ENCODE data around the gene NASP. TPM values are rescaled to one million over a fixed set of nuclear protein-coding genes. Genes with fewer than 3 reads are reported as not detected.
"Not testable (repeated sequence)": the region's sequence is repeated elsewhere in the genome, so short reads cannot be mapped to it uniquely, and the experiment has no call there.

The NASP gene
- total RNA-seq, 1 experiment from 2014 or later: 437 TPM

GRCh38 chr1:45585496-45586075 is 1.7 kb downstream of the NASP start:
- Histone ChIP-seq H3K4me1 (peaks cover 5% of the 10 kb centered on the region; the same call in 1 of the 2 replicates), H3K27me3 (no peaks in the 10 kb centered on the region), H3K9me3 (replicated peaks) (no peaks in the 10 kb centered on the region), H3K4me3 (peak overlapping the region; percentile 100), H3K36me3 (peaks cover 29% of the 10 kb centered on the region), H3K27ac (no peak overlapping the region)
- no peak for DNase-seq

DNA sequence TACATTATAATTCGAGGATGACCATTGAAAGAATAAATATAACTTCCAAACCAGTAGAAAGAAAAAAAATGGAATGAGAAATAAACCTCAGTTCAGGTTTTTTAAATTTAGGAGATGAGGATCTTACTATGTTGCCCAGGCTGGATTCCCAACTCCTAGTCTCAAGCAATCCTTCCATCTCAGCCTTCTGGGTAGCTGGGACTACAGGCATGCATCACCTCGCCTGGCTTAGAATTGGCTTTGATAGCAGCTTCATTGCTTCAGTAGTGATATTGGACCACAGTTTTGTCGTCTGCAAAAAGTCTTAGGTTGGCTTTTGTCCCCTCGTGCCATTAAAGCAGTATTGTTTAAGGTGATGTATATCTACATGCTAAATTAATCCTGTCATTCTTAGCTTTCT is 2.9 kb downstream of the NASP start:
- Histone ChIP-seq H3K4me3 (no peak overlapping the region), H3K4me1 (peaks cover 5% of the 10 kb centered on the region; the same call in 1 of the 2 replicates), H3K36me3 (peaks cover 40% of the 10 kb centered on the region), H3K9me3 (replicated peaks) (no peaks in the 10 kb centered on the region), H3K27me3 (no peaks in the 10 kb centered on the region), H3K27ac (no peak overlapping the region)
- no peak for DNase-seq

DNA sequence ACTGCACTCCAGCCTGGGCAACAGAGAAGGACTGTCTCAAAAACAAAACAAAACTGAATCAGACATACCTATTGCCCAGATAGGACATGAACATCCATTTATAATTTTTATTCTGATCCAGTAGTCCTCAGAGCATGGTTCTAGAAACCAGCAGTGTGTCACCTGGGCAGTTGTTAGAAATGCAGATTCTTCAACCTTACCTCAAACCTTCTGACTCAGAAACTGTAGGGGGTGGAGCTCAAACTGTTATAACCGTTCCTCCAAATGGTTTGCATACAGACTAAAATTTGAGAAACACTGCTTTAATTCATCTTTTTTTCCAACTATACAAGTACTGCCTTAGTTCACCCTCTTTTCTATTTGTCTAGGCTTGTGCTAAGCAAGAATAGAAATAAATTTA is 6.0 kb downstream of the NASP start:
- Histone ChIP-seq H3K27me3 (no peaks in the 10 kb centered on the region), H3K9me3 (replicated peaks) (no peaks in the 10 kb centered on the region), H3K36me3 (peaks cover 66% of the 10 kb centered on the region), H3K4me3 (no peak overlapping the region), H3K4me1 (peaks cover 5% of the 10 kb centered on the region; the same call in 1 of the 2 replicates), H3K27ac (no peak overlapping the region)
- no peak for DNase-seq

DNA sequence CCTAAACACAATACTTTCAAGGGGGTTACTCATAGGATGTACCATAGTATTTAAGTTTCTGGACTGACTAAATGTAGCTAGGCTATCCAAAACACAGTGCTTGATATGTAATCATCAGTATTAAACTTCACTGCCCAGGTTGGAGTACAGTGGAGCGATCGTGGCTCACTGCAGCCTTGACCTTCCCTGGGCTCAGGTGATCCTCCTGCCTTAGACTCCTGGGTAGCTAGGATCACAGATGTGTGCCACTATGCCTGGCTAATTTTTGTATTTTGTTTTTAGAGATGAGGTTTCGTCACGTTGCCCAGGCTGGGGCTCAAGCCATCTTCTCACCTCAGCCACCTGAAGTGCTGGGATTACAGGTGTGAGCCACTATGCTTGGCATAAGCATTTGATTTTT is 10.6 kb downstream of the NASP start:
- Histone ChIP-seq H3K9me3 (replicated peaks) (no peaks in the 10 kb centered on the region), H3K4me3 (no peak overlapping the region), H3K4me1 (no peaks in the 10 kb centered on the region), H3K36me3 (peaks cover 79% of the 10 kb centered on the region), H3K27ac (no peak overlapping the region), H3K27me3 (no peaks in the 10 kb centered on the region)
- no peak for DNase-seq

GRCh38 chr1:45596765-45597164 is 12.9 kb downstream of the NASP start:
- not testable (repeated sequence) for H3K4me3 ChIP-seq; H3K27me3 ChIP-seq; H3K4me1 ChIP-seq; H3K27ac ChIP-seq; DNase-seq; H3K9me3 ChIP-seq (replicated peaks)
- H3K36me3 ChIP-seq: peaks cover 74% of the 10 kb centered on the region

DNA sequence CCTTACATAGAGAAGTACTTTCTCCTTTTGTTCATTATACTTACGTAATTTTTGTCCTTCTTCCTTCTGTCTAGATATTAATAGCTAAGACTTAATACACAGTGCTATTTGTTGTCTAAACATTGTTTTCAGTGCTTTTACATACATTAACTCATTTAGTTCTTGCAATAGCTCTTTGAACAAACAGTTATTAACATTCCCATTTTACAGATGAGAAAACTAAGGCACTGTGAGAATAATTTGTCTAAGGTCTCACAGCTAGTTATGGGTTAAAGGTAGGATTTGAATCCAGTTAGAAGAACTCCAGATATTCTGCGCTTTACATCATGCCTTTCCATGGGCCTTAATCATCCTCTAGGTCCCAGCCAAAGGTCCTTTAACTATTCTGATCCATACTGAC is 20.4 kb downstream of the NASP start:
- Histone ChIP-seq H3K27me3 (no peaks in the 10 kb centered on the region), H3K4me3 (no peak overlapping the region), H3K4me1 (peaks cover 9% of the 10 kb centered on the region), H3K36me3 (peaks cover 82% of the 10 kb centered on the region), H3K9me3 (replicated peaks) (no peaks in the 10 kb centered on the region), H3K27ac (no peak overlapping the region)
- DNase-seq: no peak

- peaks cover 88% of the 10 kb centered on the region for H3K36me3 ChIP-seq
- DNase-seq: no peak
- no peaks in the 10 kb centered on the region for H3K27me3 ChIP-seq
- no peaks in the 10 kb centered on the region for H3K9me3 ChIP-seq (replicated peaks)
- no peak overlapping the region for H3K4me3 ChIP-seq
- peaks cover 1% of the 10 kb centered on the region; the same call in 1 of the 2 replicates for H3K4me1 ChIP-seq
- no peak overlapping the region for H3K27ac ChIP-seq
Measured at GRCh38 chr1:45607404-45608074, 23.7 kb downstream of the NASP start.

DNA sequence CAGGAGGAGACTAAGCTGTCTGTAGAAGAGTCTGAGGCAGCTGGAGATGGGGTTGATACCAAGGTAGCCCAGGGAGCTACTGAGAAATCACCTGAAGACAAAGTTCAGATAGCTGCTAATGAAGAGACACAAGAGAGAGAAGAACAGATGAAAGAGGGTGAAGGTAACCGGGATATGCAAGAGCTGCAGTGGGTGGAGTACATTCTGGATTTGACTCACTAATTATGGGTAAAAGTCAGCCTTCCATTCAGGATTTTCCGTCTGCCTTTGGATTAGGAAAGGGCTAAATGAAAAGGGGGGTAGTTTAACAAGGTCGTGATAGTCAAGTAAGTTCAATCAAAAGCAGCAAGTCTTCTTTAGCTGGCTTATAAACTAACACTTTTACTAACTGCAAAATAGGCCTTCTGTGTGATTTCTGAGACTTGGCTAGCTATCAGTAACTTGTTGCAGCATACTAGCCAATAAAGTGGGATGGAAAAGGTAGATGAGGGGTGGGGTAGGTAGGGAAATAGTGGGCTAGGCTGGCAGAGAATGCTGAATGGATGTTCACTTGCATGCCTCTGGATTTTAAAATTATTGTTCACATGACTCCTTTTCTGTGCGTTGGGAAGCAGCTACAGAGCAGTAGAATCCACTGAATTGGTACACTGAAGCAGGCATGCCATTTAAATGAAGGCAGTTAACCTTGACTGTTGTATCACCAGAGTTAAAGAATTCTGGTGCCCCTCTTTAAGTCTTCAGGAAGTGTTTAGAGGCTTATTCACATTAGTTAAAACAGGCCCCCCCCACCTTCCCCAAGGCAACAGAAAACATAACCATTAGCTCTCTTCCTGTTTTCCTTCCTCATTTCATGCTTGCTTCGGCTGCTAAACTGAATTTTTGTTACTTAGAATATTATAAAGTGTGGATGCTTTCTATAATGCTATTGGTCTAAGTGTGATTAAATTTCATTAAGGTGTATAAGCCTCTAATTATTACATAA is 24.6 kb downstream of the NASP start:
- Histone ChIP-seq H3K36me3 (peaks cover 89% of the 10 kb centered on the region), H3K9me3 (replicated peaks) (no peaks in the 10 kb centered on the region), H3K27ac (no peak overlapping the region), H3K27me3 (no peaks in the 10 kb centered on the region), H3K4me3 (no peak overlapping the region), H3K4me1 (no peaks in the 10 kb centered on the region)
- no peak for DNase-seq

DNA sequence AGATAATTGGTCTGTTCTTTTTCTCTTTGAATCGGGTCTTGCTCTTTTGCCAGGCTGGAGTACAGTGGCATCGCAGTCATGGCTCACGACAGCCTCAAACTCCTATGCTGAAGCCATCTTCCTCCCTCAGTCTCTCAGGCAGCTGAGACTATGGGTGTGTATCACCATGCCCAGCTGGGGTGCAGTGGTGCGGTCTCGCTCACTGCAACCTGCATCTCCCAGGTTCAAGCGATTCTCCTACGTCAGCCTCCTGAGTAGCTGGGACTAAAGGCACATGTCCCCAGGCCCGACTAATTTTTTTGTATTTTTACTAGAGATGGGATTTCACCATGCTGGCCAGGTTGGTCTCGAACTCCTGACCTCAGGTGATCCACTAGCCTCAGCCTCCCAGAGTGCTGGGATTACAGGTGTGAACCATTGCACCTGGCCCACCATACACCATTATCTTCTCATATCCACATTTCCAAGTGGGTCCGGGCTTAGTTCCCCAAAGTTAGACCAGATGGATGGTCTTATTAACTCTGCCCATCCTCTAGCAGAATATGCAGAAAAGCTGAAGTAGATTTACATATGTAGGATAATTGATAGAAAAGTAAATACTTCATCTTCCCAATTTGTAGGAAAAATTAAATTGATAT is 26.9 kb downstream of the NASP start:
- peaks cover 91% of the 10 kb centered on the region for H3K36me3 ChIP-seq
- DNase-seq: no peak
- no peaks in the 10 kb centered on the region for H3K9me3 ChIP-seq (replicated peaks)
- H3K4me1 ChIP-seq: no peaks in the 10 kb centered on the region
- H3K27me3 ChIP-seq: no peaks in the 10 kb centered on the region
- H3K4me3 ChIP-seq: no peak overlapping the region
- H3K27ac ChIP-seq: no peak overlapping the region

DNA sequence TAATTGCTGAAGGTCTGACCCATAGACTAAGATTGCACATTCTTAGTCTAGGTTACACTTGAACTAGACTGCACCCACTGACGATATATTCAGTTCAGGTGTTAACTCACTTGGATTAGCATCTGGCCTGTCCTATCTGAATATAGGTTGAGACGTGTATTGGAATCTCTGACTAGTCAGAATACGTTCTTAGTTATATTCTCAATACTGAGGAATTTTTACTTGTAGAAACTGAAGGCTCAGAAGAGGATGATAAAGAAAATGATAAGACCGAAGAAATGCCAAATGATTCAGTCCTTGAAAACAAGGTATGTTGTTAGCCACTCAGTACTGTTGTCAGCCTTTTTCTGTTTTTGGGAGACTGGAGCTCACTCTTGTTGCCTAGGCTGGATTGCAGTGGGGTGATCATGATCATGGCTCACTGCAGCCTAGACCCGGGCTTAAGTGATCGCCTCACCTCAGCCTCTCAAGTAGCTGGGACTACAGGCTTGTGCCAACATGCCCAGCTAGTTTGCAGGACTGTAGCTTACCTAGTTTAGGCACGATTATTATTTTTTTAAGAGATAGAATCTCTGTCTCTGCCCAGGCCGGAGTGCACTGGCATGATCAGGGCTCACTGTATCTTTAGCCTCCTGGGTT is 29.2 kb downstream of the NASP start:
- H3K36me3 ChIP-seq: peaks cover 93% of the 10 kb centered on the region
- DNase-seq: no peak
- no peak overlapping the region for H3K4me3 ChIP-seq
- no peaks in the 10 kb centered on the region for H3K27me3 ChIP-seq
- H3K27ac ChIP-seq: no peak overlapping the region
- H3K4me1 ChIP-seq: no peaks in the 10 kb centered on the region
- H3K9me3 ChIP-seq (replicated peaks): no peaks in the 10 kb centered on the region

DNA sequence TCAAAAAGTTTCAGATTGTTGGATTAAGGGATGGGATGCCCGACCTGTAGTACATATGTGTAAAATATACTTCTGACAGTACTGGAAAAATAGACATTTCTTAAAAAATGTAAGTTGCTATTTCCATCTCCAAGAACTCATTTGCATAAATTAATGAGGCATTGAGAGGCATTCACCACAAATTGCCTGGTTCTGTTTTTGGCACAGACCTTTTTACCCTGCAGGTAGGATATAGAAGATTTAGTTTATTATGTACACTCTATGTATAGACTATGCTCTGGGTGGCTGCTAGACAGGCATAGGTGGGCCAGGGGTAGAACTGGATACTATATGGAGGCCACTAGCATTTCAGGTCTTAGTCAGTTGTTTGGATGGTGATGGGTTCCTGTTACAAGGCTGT is 32.0 kb downstream of the NASP start:
- H3K4me1 ChIP-seq: no peaks in the 10 kb centered on the region
- no peaks in the 10 kb centered on the region for H3K27me3 ChIP-seq
- no peak overlapping the region for H3K27ac ChIP-seq
- H3K36me3 ChIP-seq: peaks cover 81% of the 10 kb centered on the region
- no peak overlapping the region for H3K4me3 ChIP-seq
- no peak for DNase-seq
- H3K9me3 ChIP-seq (replicated peaks): no peaks in the 10 kb centered on the region

GRCh38 chr1:45617618-45618017 is 33.8 kb downstream of the NASP start:
- H3K27me3 ChIP-seq: no peaks in the 10 kb centered on the region
- H3K36me3 ChIP-seq: peaks cover 71% of the 10 kb centered on the region
- no peak overlapping the region for H3K4me3 ChIP-seq
- no peaks in the 10 kb centered on the region for H3K4me1 ChIP-seq
- no peaks in the 10 kb centered on the region for H3K9me3 ChIP-seq (replicated peaks)
- DNase-seq: no peak
- H3K27ac ChIP-seq: no peak overlapping the region

- Histone ChIP-seq H3K4me1 (no peaks in the 10 kb centered on the region), H3K4me3 (no peak overlapping the region), H3K27me3 (no peaks in the 10 kb centered on the region), H3K36me3 (peaks cover 54% of the 10 kb centered on the region), H3K9me3 (replicated peaks) (no peaks in the 10 kb centered on the region), H3K27ac (no peak overlapping the region)
- DNase-seq: no peak
Measured at GRCh38 chr1:45619149-45619921, 35.5 kb downstream of the NASP start.
